HG03432 (cell line): ENCODE results near the gene UBXN10.

Experiments
- ATAC-seq: cut with Tn5 transposase; IDR thresholded peaks from one replicate; pipeline ENCODE4 v1.9.1; 2021; ENCODE audit warnings: mild to moderate bottlenecking, moderate library complexity; ENCODE audit not compliant: unreplicated experiment

UBXN10 gene, protein sequence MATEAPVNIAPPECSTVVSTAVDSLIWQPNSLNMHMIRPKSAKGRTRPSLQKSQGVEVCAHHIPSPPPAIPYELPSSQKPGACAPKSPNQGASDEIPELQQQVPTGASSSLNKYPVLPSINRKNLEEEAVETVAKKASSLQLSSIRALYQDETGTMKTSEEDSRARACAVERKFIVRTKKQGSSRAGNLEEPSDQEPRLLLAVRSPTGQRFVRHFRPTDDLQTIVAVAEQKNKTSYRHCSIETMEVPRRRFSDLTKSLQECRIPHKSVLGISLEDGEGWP

DNA sequence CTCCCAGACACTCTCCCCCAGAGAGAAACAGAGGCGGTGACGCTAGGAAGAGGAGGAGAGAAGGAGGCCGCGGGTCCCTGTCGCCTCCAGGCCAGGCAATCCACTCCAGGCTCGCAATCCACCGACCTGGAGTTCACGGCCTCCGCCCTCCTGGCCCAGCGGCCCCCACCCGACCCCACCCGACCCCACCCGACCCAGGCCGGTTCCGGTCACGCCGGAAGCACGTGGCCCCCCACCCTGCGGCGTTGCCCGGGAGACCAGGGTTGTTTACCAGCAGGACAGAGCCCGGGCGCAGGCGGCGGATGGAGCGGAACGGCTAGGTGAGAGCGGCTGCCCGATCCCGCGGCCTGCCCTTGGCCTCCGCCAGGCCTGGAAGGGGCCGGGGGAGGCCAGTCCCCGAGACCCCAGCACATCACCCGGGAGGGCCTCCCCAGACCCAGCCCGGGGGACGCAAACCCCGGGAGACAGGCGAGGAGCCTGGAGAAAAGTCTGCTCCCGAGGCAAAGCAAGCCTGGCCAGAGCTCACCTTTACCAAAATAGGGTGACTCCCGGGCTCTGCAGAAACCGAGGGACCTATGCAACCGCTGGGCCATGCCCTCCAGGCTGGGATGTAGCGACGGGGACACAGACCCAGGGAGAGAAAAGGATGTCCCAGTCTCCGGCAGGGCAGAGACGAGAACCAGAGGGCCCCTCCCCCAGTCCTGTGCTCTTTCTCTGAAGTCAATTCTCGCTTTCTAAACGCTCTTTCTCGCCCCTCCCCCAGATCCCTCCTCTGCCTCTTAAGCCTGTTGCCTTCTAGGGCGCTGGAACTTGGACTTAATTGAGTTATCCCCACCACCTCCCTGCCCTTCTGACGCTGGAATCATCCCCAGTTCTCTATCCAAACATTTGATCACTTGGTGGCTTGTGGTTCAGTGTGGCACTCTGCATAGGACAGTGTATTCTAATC lies at the start of gene UBXN10, which contains the start of gene PLA2G2C:
Gene UBXN10 (plus strand): TSS at position 263 of the 949 bp plus-strand sequence. CDS start 4,466 bp downstream, outside the sequence.
Gene PLA2G2C (minus strand): TSS at position 685 of the 949 bp plus-strand sequence. CDS start 9,155 bp downstream, outside the sequence.
- no peak for ATAC-seq

DNA sequence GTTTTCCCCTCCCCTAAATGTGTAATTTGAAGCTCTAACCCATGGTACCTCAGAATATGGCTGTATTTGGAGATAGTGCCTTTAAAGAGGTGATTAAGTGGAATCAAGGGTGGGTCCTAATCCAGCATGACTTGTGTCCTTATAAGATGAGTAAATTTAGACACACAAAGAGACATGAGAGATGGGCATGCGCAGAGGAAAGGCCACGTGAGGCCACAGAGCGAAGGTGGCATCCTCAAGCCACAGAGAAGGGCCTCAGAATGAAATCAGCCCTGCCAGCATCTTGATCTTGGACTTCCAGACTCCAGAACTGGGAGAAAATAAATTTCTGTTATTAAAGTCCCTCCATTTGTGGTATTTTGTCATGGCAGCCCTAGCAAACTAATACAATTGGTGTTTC lies 49.6 kb upstream of the UBXN10 start:
- ATAC-seq: no peak

DNA sequence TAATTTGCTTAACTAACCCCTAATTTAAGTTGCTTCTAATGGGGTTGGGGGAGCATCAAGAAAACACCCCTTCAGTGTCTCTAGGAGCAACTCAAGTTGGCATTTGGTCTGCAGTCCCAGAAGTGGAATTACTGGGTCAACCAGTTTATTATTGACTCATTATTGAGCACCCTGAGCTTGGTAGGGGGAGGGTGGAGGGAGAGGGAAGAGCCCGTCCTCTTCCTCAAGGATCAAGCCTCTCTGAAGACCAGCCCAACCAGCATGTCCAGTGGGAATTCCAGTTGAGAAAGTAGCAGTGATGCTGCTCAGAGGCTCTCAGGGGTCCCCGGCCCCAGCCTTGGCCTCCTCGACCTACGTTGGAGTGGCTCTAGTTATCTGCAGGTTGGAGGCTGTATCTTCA lies 48.8 kb upstream of the UBXN10 start:
- ATAC-seq: no peak

DNA sequence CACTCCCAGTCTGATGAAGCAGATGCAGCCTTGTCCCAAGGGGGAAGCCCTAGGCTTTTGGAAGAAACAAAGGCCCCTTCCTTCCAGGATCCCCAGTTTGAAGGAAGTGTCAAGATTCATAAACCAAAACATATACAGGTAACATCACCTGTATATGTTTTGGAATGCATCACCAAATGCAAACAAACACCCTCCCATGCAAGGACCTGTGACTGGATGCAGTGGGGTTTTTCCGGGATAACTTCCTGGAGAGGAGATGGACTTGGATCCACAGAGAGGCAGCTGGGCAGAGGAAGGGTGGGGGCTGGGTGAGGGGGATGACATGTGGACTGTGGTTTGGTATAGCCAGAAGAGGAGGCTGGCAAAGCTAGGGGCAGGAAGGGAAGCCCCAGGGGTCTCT lies 48.3 kb upstream of the UBXN10 start:
- no peak for ATAC-seq

DNA sequence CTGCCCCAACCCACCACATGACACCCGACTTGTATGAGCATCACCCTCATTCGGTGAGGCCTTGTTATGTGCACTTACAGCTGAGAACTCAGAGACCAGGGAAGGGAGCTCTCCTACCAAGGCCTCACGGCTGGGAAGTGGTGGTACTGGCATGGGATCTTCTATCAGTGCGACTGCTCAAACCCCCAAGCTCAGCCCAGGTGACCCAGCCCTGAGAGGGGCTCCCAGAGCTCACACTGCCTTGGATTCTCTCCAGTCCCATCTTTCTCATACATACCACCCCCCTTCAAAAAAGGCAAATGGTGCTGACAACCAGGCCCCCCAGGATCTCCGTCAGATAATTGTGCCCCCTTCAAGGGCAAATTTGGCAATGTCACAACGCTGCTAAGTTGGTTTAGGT lies 47.5 kb upstream of the UBXN10 start:
- no peak for ATAC-seq

DNA sequence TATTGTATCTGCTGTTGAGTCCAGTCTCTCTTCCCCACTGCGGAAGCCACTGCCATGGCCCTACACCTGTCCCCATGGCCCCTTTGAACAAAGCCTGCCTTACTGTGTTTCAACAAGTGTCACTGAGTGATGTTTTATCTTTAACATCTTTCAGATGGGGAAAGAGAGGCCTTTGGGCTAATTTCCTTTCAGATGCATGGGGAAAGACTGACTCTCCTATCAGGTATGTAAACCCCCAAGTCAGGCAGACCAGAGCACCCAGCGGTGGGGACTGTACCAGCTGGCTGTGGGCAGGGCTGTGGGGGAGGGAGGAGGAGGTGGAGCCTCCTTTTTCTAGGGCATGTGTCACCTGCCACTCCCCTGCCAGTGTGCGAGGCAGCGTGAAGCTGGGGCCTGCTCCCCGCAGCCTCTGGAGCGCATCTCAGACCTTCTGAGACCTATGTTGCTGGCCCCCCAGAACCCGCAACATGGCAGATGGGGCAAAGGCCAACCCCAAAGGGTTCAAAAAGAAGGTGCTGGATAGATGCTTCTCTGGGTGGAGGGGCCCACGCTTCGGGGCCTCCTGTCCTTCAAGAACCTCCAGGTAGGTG lies 46.8 kb upstream of the UBXN10 start, which contains the start of gene PLA2G2F:
Gene PLA2G2F (plus strand): TSS at position 363 of the 590 bp plus-strand sequence. CDS start 105 bp downstream, at position 468.
- ATAC-seq: no peak

DNA sequence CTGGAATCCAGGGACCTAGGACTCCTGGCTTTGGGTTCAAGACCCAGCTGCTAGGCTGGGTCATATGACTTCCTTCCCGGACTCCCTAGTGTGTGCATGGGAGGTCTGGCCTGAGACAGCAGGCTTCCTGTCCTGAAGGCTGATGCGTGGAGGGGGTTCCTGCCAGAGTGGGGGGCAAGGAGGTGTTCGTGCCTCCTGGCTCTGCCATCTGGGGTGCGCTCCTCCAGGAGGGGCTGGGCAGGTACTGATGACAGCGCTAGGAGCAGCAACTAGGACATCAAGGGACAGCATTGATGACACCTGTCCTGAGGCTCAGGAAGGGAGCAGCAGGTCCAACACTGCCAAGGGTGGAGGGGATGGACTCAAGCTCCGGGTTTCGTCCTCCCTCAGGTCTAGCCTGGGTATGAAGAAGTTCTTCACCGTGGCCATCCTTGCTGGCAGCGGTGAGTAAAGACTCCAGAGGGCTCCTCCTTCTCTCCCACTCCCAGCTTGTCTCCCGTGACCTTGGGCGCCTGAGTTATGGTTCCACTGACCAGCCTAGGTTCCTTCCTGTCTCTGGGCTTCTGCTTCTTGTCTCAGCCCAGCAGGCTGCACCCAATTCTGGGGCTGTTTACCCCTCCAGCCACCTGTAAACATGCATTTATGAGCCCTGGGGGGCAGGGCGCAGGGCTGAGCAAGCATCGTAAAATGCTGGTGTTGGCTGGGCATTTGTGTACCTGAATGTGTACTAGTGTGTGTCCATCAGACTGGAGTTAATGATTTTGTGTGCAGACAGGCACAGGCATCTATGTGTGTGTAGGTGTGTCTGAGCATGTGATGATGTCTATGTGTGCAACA lies 45.9 kb upstream of the UBXN10 start:
- no peak for ATAC-seq

DNA sequence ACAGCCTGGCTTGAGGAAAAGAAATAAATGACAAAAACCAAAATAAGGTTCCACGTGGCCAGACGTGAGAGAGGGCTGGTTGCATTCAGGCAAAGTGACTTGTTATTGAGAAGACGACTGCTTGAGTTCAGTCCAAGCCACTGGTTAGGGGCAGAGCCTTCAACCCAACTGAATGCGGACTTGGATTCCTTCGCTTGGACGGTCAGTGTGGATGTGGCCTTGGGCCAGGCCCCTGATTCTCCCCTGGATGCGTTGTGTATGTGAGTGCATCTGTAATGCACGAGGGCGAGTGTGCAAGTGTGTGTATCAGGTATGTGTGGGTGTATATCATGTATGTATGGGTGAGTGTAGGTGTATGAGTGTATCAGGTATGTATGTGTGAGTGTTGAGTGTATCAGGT lies 44.9 kb upstream of the UBXN10 start:
- no peak for ATAC-seq

DNA sequence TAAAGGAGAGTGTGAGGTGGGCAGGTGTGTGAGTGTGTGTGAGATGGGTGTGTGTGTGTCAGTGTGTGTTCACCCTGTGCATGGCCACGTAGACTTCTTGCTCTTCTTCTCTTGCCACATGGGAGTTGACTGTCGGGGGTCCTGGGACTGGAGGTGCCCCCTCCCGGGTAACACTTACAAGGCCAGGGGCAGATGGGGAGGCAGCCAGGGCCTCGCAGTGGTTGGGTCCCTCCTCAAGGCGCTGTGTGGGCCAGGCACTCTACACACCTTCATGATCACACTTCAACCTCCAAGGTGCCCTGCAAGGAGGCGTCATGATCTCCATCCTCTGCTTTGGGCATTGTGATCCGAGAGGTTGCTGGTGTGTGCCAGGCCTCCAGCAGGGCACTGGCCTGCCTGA lies 44.4 kb upstream of the UBXN10 start:
- no peak for ATAC-seq

DNA sequence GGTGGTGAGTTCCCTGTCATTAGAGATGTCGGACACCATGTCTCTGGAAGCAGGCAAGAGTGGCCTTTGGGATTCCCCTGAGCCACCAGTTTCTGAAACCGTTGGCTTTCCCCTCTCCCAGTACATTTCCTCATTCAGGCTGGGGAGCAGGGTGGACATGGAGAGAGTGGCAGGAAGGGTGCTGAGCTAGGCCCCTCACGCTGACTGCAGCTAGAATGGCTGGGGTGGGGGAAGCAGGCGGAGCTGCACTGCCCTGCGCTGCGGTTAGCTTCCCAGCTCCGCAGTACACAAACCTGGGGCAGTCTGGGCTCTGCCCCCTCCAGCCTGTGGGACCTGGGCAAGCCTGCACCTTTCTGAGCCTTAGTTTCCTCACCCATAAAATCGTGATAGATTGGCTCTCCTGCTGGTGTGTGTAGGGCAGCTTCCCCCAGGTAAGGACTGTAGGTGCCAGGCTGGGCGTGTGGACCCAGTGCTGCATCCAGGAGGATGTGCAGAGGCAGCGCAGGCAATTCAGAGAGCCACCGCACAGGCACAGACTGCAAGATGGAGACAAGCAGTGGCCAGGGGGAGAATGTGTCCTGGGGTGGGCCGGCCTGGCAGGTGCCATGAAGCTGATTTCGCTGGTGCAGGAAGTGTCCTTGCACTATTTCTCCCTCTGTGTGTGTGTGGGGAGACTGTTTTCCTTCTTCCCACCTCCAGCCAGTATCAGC lies 43.7 kb upstream of the UBXN10 start:
- ATAC-seq: no peak

DNA sequence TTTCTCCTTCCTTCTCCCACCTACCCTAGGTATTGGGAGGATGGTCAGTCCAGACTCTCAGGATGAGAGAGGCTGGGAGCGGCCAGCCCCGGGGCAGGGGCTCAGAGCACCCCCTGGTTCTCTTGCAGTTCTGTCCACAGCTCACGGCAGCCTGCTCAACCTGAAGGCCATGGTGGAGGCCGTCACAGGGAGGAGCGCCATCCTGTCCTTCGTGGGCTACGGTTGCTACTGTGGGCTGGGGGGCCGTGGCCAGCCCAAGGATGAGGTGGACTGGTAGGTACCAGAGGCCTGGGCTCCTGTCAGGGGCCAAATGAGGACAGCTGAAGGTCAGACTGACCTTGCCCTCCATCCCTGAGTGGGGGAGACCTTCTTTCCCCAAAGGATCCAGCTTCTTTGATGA lies 42.6 kb upstream of the UBXN10 start:
- ATAC-seq: no peak

DNA sequence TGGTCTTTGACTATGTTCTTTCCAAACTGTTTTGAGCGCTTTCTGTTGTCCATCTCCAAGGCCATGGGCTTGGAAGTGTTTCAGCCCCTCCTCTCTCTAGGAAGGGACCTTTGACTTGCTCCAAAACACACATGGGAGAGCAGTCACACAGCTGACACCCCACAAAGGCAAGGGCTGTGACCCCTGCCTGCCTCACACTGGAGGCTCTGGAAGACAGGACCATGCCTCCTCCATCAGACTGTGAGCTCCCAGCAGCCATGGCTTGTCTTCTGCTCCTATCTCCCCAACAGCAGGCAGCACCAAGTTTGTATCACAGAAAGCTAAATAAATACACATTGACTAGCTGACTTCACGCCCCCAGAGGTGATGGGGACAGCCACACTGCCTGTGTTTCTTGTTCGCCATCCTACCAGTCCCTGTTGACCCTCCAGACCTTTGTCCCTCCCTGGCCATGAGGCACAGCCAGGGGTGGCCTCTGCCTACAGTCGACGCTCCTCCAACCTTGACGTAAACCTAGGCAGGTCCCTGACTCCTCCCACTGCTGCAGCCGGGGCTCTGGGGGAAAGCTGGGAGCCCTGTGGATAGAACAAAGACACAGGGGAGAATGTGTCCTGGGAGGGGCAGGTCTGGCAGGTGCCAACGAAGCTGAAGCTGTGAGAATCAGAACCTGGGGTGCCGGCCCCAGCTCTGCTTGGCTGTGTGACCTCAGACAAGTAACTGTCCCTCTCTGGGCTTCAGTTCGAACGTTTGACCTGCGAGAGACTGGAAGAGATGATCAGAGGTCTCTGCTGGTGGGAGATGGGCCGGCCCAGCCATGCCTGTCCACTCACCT lies 41.9 kb upstream of the UBXN10 start:
- ATAC-seq: no peak

DNA sequence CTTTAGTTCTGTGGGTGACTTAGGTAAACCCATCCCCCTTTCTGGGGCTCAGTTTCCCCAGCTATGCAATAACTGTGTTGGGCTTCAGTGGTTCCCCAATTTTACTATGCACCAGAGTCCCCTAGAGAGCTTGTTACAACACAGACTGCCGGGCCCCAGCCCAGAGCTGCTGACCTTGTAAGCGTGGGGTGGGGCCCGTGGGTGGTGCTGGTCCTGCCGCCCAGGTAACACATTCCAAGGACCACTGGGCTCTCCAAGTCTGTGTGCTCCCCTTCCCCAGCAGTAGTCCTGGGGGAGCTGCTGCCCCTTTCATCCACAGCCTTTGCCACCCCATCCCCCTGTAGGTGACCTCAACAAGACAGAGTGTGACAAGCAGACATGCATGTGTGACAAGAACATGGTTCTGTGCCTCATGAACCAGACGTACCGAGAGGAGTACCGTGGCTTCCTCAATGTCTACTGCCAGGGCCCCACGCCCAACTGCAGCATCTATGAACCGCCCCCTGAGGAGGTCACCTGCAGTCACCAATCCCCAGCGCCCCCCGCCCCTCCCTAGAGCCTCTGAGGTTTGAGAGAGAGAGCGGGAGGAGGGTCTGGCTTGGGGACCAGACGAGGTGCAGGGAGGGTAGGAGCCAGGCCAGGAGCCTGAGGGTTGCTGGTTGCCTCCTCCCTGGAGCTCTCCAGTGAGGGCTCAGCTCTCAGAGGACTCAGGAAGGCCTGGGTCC lies 37.9 kb upstream of the UBXN10 start:
- no peak for ATAC-seq

DNA sequence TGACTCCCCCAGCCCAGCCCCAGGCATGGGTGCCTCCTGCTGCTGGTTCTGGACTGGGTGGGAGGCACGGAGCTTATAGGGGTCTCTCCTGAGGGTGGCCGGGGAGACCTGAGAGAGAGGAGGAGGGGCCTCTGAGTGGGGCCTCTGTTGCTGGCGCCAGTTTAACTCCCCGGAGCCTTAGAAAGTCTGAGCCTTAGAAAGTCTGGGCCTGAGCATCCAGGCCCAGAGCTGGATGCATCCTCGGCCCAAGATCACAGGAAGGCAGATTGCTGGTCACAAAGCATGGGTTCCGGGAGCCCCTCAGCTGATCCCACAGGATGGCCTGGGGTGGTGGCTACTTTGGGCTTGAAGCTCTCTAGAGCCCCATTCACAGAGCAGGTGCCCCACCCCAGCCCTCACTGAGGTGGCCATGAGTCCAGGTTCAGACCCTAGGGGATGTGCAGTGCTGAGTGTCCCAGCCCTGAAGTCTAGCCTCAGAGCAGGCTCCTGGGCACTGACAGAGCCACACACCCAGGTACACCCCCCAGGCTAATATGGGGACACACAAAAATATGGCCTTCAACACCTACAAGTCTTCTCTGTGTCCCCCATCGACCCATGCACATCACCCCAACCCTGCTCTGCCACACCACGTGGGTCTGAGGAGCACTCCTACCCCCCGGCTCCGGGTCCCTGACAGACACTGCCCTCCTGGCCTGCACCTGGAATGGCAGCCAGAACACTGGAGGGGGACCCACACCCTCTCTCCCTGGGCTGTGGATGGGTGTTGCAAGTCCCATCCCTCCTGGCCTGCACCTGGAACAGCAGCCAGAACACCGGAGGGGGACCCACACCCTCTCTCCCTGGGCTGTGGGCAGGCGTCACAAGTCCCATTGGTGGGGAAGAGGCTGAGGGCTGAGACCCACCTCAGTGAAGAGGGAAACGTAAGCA lies 37.1 kb upstream of the UBXN10 start:
- no peak for ATAC-seq

DNA sequence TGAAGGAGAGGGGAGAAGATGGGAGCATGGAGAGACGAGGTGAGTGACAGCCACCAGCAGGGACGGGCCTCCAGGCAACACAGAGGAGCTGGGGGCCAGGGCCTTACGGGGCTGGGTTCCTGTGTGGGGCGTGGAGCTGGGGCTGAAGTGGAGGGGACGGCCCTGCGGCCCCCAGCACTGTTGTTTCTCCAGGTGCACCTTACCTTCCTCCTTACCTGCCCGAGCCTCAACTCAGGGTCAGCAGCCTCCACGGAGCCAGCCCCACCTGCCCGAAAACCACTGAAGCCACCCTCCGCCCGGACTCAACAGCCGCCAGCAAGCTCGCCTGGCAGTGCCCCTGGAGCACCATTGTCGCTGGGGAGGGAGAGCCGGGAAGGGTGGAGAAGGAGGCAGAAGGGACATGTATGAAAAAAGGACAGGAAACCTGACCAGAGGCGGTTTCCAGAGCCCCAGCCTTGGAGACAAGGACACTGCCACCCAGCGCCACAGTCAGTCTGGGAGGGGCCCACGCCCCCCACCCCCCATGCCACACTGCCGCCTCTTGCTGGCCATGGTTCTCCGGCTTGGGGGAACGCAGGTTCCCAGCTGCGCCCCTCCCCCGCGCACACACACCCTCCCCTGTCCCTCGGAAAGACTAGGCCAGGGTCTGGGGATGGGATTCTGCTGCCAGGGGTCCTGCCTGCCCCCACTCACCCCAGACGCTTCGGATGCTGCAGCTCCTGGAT lies 36.1 kb upstream of the UBXN10 start:
- ATAC-seq: no peak

DNA sequence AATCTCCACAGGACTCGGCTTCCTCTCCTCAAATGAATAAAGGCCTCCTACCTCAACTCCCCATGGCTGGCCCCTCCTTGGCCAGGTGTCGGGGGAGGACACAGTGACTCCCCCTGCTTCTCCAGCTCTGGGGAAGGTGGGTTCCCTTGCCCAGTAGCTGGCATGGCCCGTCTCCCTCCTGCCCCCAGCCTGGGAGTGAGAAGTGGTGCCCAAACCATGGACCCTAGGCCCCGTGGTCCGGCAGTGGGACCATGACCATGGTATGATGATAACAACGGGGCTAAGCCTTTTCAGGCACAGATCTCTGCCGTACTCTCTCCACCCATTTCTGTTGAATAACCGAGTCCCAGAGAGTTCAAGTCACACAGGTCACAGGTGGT lies 35.6 kb upstream of the UBXN10 start:
- ATAC-seq: no peak

DNA sequence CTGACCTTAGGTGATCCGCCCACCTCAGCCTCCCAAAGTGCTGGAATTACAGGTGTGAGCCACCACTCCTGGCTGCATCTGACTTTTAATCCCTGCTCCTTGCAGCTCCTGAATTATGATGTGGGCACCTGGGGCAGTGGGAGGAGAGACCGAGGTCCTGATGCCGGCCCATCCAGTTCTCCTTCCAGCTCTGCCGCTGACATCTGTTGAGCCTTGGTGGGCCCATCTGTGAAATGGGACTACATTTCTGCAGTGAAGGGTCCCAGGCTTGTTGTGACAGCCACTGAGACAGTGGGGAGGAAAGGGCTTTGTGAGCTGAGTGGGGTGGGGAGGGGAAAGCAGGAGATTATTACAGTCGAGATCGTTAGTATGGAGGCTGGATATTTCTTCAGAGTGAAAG lies 34.9 kb upstream of the UBXN10 start:
- ATAC-seq: no peak
